ENCODE data around the gene HOXD4. TPM values are rescaled to one million over a fixed set of nuclear protein-coding genes. Genes with fewer than 3 reads are reported as not detected.
A peak's percentile ranks its signal among the peaks of the same experiment; 100 is the strongest.

HOXD4 gene
- total and polyA plus RNA-seq, 8 donors, result 0.17 to 0.99 (median 0.68) TPM

DNA sequence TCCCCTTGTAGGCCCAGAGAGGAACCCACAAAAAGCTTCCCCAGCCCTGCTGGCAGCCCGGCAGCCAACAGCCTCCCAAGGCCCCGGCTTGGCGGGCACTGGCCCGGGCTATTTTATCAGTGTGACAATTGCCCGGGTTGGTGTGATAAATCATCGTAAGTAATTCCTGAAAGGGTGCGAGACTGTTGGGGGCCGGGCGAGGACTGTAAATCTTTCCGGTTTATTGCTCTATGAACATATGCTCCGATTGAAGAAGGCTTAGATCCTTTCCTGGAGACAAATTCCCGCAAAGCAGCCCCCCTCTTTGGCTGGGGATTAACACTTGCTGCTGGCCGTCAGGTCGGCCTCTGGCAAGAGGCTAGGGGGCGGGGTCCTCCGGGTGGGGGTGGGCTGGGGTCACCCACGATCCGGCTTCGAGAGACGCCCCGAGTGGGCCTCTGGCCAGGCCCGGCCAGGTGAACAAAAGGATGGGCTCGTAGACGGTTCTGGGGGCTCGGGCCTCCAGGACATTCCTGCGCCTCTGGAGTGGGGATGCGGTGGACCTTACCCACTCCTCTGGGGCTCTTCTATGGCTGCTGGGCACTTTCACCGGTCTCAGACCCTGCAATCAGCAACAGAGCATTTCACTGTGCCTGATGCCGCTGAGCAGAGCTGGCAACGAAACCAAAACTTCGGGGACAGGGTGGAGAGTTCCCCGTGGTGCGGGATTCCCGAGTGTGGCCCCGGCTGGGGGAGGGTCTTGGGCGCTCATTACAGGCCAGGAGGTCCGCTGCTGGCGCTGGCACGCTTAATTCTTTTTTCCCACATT lies 7.7 kb downstream of the HOXD4 start:
- Histone ChIP-seq H3K36me3 (no peaks in the 10 kb centered on the region), H3K4me3 (no peak overlapping the region), H3K9me3 (no peaks in the 10 kb centered on the region), H3K27ac (no peak overlapping the region), H3K4me1 (peaks cover 0 to 14% of the 10 kb centered on the region in 2 donors), H3K27me3 (peaks cover 98 to 100% of the 10 kb centered on the region in 2 donors)
- DNase-seq (no peak), ATAC-seq (no peak)
- TF ChIP-seq, protein P1, sequence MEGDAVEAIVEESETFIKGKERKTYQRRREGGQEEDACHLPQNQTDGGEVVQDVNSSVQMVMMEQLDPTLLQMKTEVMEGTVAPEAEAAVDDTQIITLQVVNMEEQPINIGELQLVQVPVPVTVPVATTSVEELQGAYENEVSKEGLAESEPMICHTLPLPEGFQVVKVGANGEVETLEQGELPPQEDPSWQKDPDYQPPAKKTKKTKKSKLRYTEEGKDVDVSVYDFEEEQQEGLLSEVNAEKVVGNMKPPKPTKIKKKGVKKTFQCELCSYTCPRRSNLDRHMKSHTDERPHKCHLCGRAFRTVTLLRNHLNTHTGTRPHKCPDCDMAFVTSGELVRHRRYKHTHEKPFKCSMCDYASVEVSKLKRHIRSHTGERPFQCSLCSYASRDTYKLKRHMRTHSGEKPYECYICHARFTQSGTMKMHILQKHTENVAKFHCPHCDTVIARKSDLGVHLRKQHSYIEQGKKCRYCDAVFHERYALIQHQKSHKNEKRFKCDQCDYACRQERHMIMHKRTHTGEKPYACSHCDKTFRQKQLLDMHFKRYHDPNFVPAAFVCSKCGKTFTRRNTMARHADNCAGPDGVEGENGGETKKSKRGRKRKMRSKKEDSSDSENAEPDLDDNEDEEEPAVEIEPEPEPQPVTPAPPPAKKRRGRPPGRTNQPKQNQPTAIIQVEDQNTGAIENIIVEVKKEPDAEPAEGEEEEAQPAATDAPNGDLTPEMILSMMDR (IDR thresholded peaks at IDR 0.05), result no peak
- intact Hi-C loops (cut with DNase I), result no loop called here

DNA sequence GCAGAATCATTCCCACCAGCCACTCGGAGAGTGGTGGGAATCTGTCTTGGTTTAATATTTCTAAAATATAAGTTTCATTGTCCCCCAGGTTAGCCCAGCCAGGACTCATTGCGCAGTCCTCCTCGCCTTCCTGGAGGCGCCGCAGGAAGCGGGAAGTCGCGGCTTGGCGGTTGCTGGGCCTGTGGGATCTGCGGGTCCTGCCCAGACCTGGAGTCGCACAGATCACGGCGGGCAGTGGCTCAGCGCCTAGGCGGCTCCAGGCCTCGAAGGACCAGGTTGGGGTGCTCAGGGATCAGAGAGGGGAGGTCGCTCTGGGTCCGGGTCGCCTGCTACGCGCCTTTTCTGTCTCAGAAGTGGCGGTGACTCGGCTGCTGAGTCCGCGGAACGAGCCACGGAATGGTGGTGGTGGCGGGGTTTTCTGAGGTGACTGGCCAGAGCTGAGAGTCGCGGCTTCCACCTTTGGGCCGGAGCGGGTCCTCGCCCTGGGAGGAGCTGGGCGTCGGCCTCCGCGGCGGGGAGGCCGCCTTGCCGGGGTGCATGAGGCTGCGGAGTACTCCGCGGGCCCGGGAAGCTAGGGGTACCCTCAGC lies 8.4 kb downstream of the HOXD4 start:
- no peak overlapping the region for H3K4me3 ChIP-seq
- H3K27ac ChIP-seq, result no peak overlapping the region
- DNase-seq, result no peak
- peaks cover 0 to 14% of the 10 kb centered on the region in 2 donors for H3K4me1 ChIP-seq
- peaks cover 100% of the 10 kb centered on the region in 2 donors for H3K27me3 ChIP-seq
- intact Hi-C loops (cut with DNase I), result no loop called here
- peak; percentile 33 for ATAC-seq
- TF ChIP-seq, protein P1 (IDR thresholded peaks at IDR 0.05), result no peak
- H3K9me3 ChIP-seq, result no peaks in the 10 kb centered on the region
- no peaks in the 10 kb centered on the region for H3K36me3 ChIP-seq

DNA sequence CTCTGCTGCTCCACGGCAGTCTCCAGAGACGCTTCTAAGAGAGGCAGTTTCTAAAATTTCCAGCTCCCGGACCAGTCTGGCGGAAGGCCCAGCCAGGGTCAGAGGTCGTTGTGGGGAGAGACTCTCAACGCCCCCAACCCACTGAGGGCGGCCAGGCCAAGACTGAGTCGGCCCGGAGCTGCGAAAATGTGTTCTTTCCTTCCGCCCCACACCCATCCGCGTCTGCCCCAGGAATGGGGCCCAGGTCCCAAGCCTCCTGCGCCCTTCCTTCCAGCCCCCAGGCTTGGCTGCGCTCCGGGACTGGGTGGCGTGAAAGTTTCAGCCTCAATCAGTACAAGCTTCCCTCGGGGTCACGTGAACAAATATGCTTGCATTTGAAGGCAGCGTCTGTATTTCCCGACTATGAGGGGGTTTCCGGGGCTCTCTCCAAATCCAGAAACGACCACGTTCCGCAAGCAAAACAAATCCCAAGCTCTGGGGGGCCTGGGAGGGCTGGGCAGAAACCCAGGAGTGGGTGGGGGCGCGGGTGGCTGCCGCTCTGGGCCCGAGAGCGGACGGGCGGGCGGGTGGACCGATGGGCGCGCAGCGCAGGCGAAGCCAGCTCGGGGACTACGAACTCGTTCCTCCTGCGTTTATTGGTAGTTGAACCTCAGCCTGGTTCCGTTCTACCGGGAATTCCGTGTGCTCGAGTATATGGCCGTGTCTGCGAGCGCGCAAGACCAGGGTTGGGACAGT lies 9.1 kb downstream of the HOXD4 start:
- no peak for ATAC-seq
- H3K27ac ChIP-seq, result no peak overlapping the region

DNA sequence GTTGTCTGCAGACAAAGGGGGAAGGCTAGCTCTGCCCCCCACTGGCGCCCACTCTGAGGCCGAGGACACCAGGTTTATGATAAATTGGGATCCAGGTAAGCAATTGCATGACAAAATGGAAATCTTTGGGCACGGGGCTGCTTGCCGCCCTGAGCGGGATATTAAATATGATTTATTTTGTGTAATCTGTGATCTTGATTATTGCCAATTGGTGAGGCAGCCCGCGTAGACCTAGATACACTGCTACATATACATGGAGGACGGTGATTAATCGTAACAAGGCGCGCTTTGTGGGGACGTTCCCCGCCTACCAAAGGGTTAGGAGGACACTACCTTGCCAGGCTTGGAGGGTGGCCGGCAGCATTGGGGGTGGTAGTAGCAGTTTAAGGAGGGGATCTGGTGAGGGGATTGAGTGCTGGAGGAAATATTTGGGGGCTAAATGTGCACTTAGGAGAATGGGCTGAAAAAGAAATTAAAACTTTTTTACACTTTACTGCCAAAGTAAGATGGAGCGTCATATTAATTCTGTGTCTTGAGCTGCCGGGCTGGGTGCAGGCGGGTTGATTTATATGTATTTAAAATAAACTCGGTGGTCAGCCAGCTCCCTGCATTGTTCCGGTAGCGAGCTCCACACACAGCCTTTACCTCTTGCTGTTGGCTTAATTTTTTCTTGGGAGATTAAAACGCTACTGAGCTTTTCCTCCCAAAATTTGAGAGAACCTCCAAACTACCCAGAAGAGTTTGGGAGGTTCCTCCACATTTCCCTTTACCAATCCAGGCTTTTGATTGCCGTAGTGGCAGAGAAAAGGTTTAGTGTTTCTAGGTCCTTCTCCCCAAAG lies 9.9 kb downstream of the HOXD4 start:
- no peak for ATAC-seq

More for the DNA sequence above, 9.1 kb downstream of the HOXD4 start:
- TF ChIP-seq, protein P1 (IDR thresholded peaks at IDR 0.05), result no peak
- DNase-seq, result no peak
- H3K4me1 ChIP-seq, result peaks cover 0 to 14% of the 10 kb centered on the region in 2 donors
- H3K4me3 ChIP-seq, result no peak overlapping the region
- intact Hi-C loops (cut with DNase I), result no loop called here
- no peaks in the 10 kb centered on the region for H3K36me3 ChIP-seq
- peaks cover 100% of the 10 kb centered on the region in 2 donors for H3K27me3 ChIP-seq
- H3K9me3 ChIP-seq, result no peaks in the 10 kb centered on the region

More for the DNA sequence above, 9.9 kb downstream of the HOXD4 start:
- intact Hi-C loops (cut with DNase I), result no loop called here
- Histone ChIP-seq H3K27ac (no peak overlapping the region), H3K4me3 (no peak overlapping the region), H3K27me3 (peaks cover 100% of the 10 kb centered on the region in 2 donors), H3K4me1 (peaks cover 0 to 14% of the 10 kb centered on the region in 2 donors), H3K9me3 (no peaks in the 10 kb centered on the region), H3K36me3 (no peaks in the 10 kb centered on the region)
- TF ChIP-seq, protein P1 (IDR thresholded peaks at IDR 0.05), result no peak
- no peak for DNase-seq
